Peyer's patch (tissue), 4 donors: ENCODE results near the gene EXOSC6.

ENCODE experiments used
- CTCF ChIP-seq, 6 experiments: fragments of 450-650 bp in 4 of 6; fragments of 200-600 bp in 2 of 6; sonication (generic) in 1 of 6; IDR thresholded peaks; one replicate each; pipeline ENCODE4 v1.5.1; 2017 to 2019; ENCODE audit warnings: antibody characterized with exemption in 6 of 6, mild to moderate bottlenecking in 3 of 6, moderate library complexity in 1 of 6
- POLR2A ChIP-seq, 2 donors: fragments of 450-650 bp; IDR thresholded peaks; one replicate each; pipeline ENCODE4 v1.5.1; 2017; ENCODE audit warnings: antibody characterized with exemption in 2 of 2, mild to moderate bottlenecking in 2 of 2, moderate library complexity in 2 of 2

GRCh38 chr16:70269471-70269870, 17.7 kb upstream of the EXOSC6 start:
- TF ChIP-seq CTCF (IDR thresholded peaks at IDR 0.05) = no peak
- no peak for TF ChIP-seq POLR2A (IDR thresholded peaks at IDR 0.05)
